KMS-11 (cell line): ENCODE data around the gene CXCR6.

ENCODE experiments used
- H2AFZ ChIP-seq: fragments of 200-600 bp; sonication (generic); 2 replicates; pipeline ENCODE4 v1.6.1; 2016; ENCODE audit warnings: antibody characterized with exemption, mixed run types, low read depth
- H3K27ac ChIP-seq: fragments of 200-600 bp; sonication (generic); 2 replicates; pipeline ENCODE4 v1.6.1; 2016; ENCODE audit warnings: mild to moderate bottlenecking, mixed run types
- H3K27me3 ChIP-seq: fragments of 200-600 bp; sonication (generic); 2 replicates; pipeline ENCODE4 v1.6.1; 2017; ENCODE audit warnings: mild to moderate bottlenecking, low read depth, mixed run types, moderate library complexity; ENCODE audit not compliant: insufficient read depth
- H3K36me3 ChIP-seq: fragments of 200-600 bp; sonication (generic); 2 replicates; pipeline ENCODE4 v1.6.1; 2017; ENCODE audit warnings: mild to moderate bottlenecking, mixed run types; ENCODE audit not compliant: insufficient read depth
- H3K4me1 ChIP-seq: fragments of 200-600 bp; sonication (generic); 2 replicates; pipeline ENCODE4 v1.6.1; 2016; ENCODE audit warnings: mild to moderate bottlenecking, low read depth, mixed run types; ENCODE audit not compliant: poor library complexity, severe bottlenecking
- H3K4me2 ChIP-seq: fragments of 200-600 bp; sonication (generic); 2 replicates; pipeline ENCODE4 v1.7.0; 2016; ENCODE audit warnings: mild to moderate bottlenecking, mixed run types
- H3K4me3 ChIP-seq: fragments of 200-600 bp; sonication (generic); IDR thresholded peaks from 2 replicates; pipeline ENCODE4 v1.6.1; 2017; ENCODE audit warnings: low read depth, low read length, mixed read lengths; ENCODE audit not compliant: insufficient read depth
- H3K79me2 ChIP-seq: fragments of 200-600 bp; sonication (generic); 2 replicates; pipeline ENCODE4 v1.6.1; 2016; ENCODE audit warnings: low read depth, mixed run types; ENCODE audit not compliant: insufficient read depth
- H3K9ac ChIP-seq: fragments of 200-600 bp; sonication (generic); 2 replicates; pipeline ENCODE4 v1.6.1; 2016; ENCODE audit warnings: mild to moderate bottlenecking, mixed run types
- H4K20me1 ChIP-seq: fragments of 200-600 bp; sonication (generic); 2 replicates; pipeline ENCODE4 v1.6.1; 2016; ENCODE audit warnings: mild to moderate bottlenecking, mixed run types; ENCODE audit not compliant: insufficient read depth
- CTCF ChIP-seq: fragments of 200-600 bp; sonication (generic); conservative IDR thresholded peaks from 2 replicates; pipeline ENCODE4 v1.6.1; 2017; ENCODE audit warnings: low read depth, mild to moderate bottlenecking, antibody characterized with exemption, low read length, moderate library complexity, mixed read lengths

Gene CXCR6

DNA sequence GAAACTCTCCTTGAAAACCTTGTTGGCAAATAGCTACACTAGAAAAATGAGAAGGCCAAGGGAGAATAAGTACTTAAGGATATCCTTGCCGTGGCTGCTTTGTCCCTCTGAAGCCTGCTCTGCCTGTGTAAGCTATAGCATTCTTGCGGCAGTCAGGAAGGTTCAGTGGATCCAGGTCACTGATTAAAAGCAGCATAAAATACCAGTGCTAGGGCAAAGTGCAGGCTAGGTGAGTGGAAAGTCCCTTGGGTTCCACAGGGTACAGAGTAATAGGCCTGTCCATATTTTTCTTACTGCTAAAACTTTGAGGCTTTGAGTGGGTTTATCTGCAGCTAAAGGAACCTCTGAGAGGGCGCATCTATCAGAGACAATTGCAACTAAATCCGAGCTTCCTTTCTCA is 10.3 kb downstream of the CXCR6 start:
- Histone ChIP-seq H4K20me1 (no peaks in the 10 kb centered on the region), H3K27me3 (no peaks in the 10 kb centered on the region), H3K4me1 (no peaks in the 10 kb centered on the region), H3K27ac (no peak overlapping the region), H2AFZ (no peak overlapping the region), H3K9ac (no peak overlapping the region), H3K79me2 (no peaks in the 10 kb centered on the region), H3K4me3 (no peak overlapping the region), H3K36me3 (no peaks in the 10 kb centered on the region), H3K4me2 (no peak overlapping the region)
- no peak for TF ChIP-seq CTCF

DNA sequence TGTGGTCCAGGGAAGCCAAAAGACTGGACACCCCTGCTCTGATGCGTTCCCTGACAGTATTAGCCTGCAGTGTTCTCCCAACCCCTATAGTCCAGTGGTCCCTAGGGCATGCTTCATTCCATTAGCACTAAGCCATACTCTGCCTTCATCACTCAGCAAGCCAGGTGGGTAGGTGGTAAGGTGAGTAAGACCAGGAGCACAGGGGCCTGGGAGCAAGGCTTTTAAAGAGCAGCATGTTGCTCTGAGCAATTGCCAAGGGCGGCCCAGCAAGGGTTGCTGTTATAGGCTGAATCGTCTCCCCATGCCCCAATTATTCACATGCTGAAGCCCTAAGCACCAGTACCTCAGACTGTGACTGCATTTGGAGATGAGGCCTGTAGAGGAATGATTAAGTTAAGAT is 11.0 kb downstream of the CXCR6 start:
- no peak for TF ChIP-seq CTCF
- no peak overlapping the region for H3K9ac ChIP-seq
- H4K20me1 ChIP-seq, result no peaks in the 10 kb centered on the region
- no peaks in the 10 kb centered on the region for H3K27me3 ChIP-seq
- no peaks in the 10 kb centered on the region for H3K36me3 ChIP-seq
- H3K4me3 ChIP-seq, result no peak overlapping the region
- no peak overlapping the region for H3K27ac ChIP-seq
- no peak overlapping the region for H3K4me2 ChIP-seq
- no peaks in the 10 kb centered on the region for H3K79me2 ChIP-seq
- H2AFZ ChIP-seq, result no peak overlapping the region
- H3K4me1 ChIP-seq, result no peaks in the 10 kb centered on the region

- no peak overlapping the region for H3K4me3 ChIP-seq
- H2AFZ ChIP-seq, result no peak overlapping the region
- no peaks in the 10 kb centered on the region for H3K27me3 ChIP-seq
- H3K27ac ChIP-seq, result no peak overlapping the region
- TF ChIP-seq CTCF, result no peak
- no peak overlapping the region for H3K9ac ChIP-seq
- no peak overlapping the region for H3K4me2 ChIP-seq
- H3K4me1 ChIP-seq, result no peaks in the 10 kb centered on the region
- H3K36me3 ChIP-seq, result no peaks in the 10 kb centered on the region
- no peaks in the 10 kb centered on the region for H3K79me2 ChIP-seq
- no peaks in the 10 kb centered on the region for H4K20me1 ChIP-seq
Measured at GRCh38 chr3:45955017-45955647, 11.9 kb downstream of the CXCR6 start.

DNA sequence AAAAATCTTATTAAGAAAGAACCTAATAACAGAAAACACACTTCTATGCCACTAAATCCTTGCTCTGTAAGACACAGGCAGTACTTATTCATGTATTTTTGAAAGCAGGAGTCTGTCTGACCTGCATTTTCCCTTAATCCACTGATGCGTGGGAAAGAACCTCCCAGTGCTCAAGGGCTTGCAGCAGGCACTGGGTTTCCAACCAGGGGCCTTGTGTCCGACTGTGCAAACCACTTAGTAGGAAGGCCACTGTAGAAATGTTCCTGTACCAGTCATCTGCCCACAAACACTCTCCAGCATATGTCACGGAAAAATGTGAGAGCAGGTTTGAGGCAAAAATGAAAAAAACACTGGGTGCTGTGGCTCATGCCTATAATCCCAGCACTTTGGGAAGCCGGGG is 12.4 kb downstream of the CXCR6 start:
- Histone ChIP-seq H3K4me1 (no peaks in the 10 kb centered on the region), H3K4me2 (no peak overlapping the region), H3K36me3 (no peaks in the 10 kb centered on the region), H2AFZ (no peak overlapping the region), H3K79me2 (no peaks in the 10 kb centered on the region), H3K9ac (no peak overlapping the region), H3K27ac (no peak overlapping the region), H3K4me3 (no peak overlapping the region), H3K27me3 (no peaks in the 10 kb centered on the region), H4K20me1 (no peaks in the 10 kb centered on the region)
- no peak for TF ChIP-seq CTCF

DNA sequence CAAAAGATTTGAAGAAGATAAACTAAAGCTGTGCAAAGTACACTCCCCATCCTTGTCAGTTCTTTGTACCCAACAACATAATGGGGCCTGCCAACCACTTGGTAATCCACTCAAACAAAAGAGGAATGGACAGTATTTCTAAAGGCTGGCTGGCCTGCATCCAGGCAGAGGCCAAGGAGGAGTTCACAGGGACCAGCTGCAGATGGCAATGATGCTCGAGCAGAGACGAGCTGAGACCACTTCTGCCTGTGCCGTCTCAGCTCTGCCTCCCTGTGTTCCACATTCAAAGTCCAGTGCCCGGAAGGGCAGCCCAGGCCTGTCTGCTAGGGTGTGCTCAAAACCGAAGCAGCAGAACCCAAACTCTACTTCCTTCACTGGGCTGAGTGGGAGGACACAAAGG is 14.3 kb downstream of the CXCR6 start:
- no peak for TF ChIP-seq CTCF
- H2AFZ ChIP-seq, result no peak overlapping the region
- H3K4me1 ChIP-seq, result no peaks in the 10 kb centered on the region
- no peaks in the 10 kb centered on the region for H3K36me3 ChIP-seq
- H3K9ac ChIP-seq, result no peak overlapping the region
- no peak overlapping the region for H3K27ac ChIP-seq
- no peaks in the 10 kb centered on the region for H3K27me3 ChIP-seq
- no peaks in the 10 kb centered on the region for H3K79me2 ChIP-seq
- H3K4me3 ChIP-seq, result no peak overlapping the region
- no peaks in the 10 kb centered on the region for H4K20me1 ChIP-seq
- no peak overlapping the region for H3K4me2 ChIP-seq
